A549 (cell line): ENCODE results near the gene LY86. TPM values are rescaled to one million over a fixed set of nuclear protein-coding genes. Genes with fewer than 3 reads are reported as not detected.

Experiments used
- ATAC-seq, 2 experiments: fragments of 200-7000 bp in 1 of 2; fragments of >200 bp in 1 of 2; cut with Nextera tagmentation in 1 of 2; cut with Tn5 transposase in 1 of 2; 3 replicates each; pipeline versions ENCODE4 v1.8.0 to v1.9.1; 2018 to 2020; ENCODE audit warnings: mild to moderate bottlenecking in 1 of 2, moderate library complexity in 1 of 2
- CTCF ChIA-PET: fragments of 300-600 bp; sonication (Branson Sonifier 250); formaldehyde crosslinking; extraction: SDS; loops from one replicate; lab custom pipeline; 2021; ENCODE audit warnings: antibody characterized with exemption, inconsistent platforms; lab: Yijun Ruan, JAX
- POLR2A ChIA-PET: fragments of 350-600 bp; formaldehyde crosslinking; extraction: SDS; loops from one replicate; lab custom pipeline; 2021; ENCODE audit warnings: antibody characterized with exemption, inconsistent platforms; lab: Yijun Ruan, JAX
- DNase-seq, 2 experiments: peaks; one replicate each; pipeline versions ENCODE4 v3.0.0 to v3.0.0-alpha.2; 2011 to 2016; ENCODE audit warnings: low read depth in 1 of 2, low spot score in 1 of 2
- FAIRE-seq: peaks from 2 replicates; lab custom pipeline; 2011; peaks lifted over from hg19 to GRCh38; lab: Jason Lieb, UNC
- H3K27ac ChIP-seq, 2 experiments: fragments of >200 bp; sonication (Bioruptor Twin); formaldehyde crosslinking; 3 replicates each; pipeline ENCODE4 v1.5.1; 2016 to 2017
- H3K4me1 ChIP-seq: fragments of >200 bp; sonication (Bioruptor Twin); formaldehyde crosslinking; 3 replicates; pipeline ENCODE4 v1.6.1; 2016
- H3K4me2 ChIP-seq: fragments of >200 bp; sonication (Bioruptor Twin); formaldehyde crosslinking; 3 replicates; pipeline ENCODE4 v1.6.1; 2016
- H3K4me3 ChIP-seq: fragments of >200 bp; sonication (Bioruptor Twin); formaldehyde crosslinking; 3 replicates; pipeline ENCODE4 v1.5.1; 2016
- H3K9me3 ChIP-seq: fragments of >200 bp; sonication (Bioruptor Twin); formaldehyde crosslinking; 3 replicates; pipeline ENCODE4 v1.6.1; 2016
- BCL3 ChIP-seq: fragments of >200 bp; sonication (Bioruptor Twin); formaldehyde crosslinking; IDR thresholded peaks from 3 replicates; pipeline ENCODE4 v1.6.1; 2016
- CBX8 ChIP-seq: fragments of 200-600 bp; sonication (generic); IDR thresholded peaks from 2 replicates; pipeline ENCODE4 v1.6.1; 2016
- CEBPB ChIP-seq, 2 experiments: fragments of >200 bp in 1 of 2; sonication (Bioruptor Twin) in 1 of 2; formaldehyde crosslinking in 1 of 2; IDR thresholded peaks; 2 replicates each; pipeline ENCODE4 v1.6.1; 2012 to 2016
- CTCF ChIP-seq: fragments of >200 bp; sonication (Bioruptor Twin); formaldehyde crosslinking; IDR thresholded peaks from 3 replicates; pipeline ENCODE4 v1.5.1; 2016
- E2F6 ChIP-seq: IDR thresholded peaks from 2 replicates; pipeline ENCODE4 v1.6.1; 2012; ENCODE audit warnings: low read depth, borderline replicate concordance
- EHMT2 ChIP-seq: fragments of 200-600 bp; sonication (generic); IDR thresholded peaks from 2 replicates; pipeline ENCODE4 v1.6.1; 2016; ENCODE audit warnings: antibody characterized with exemption, low read depth, mild to moderate bottlenecking, moderate library complexity
- ELK1 ChIP-seq: fragments of 150-350 bp; IDR thresholded peaks from 2 replicates; pipeline ENCODE4 v1.6.1; 2014; ENCODE audit warnings: low read depth, mild to moderate bottlenecking, low read length
- FOSL2 ChIP-seq, 2 experiments: fragments of 450-650 bp in 1 of 2; fragments of >200 bp in 1 of 2; sonication (Bioruptor Twin) in 1 of 2; formaldehyde crosslinking; IDR thresholded peaks; 2 replicates each; pipeline versions ENCODE4 v1.5.0 to v1.6.1; 2016 to 2020; ENCODE audit warnings: mild to moderate bottlenecking in 1 of 2, moderate library complexity in 1 of 2
- GATA3 ChIP-seq: IDR thresholded peaks from 2 replicates; pipeline ENCODE4 v1.6.1; 2012; ENCODE audit warnings: borderline replicate concordance
- HDAC2 ChIP-seq: fragments of 200-600 bp; sonication (generic); IDR thresholded peaks from 2 replicates; pipeline ENCODE4 v1.6.1; 2016
- HOXA7 ChIP-seq: fragments of 250-450 bp; sonication (Bioruptor Pico); IDR thresholded peaks from 2 replicates; pipeline ENCODE4 v1.5.0; 2020; ENCODE audit warnings: mild to moderate bottlenecking, moderate library complexity
- HOXB13 ChIP-seq: fragments of 250-450 bp; sonication (Bioruptor Pico); IDR thresholded peaks from 2 replicates; pipeline ENCODE4 v1.5.0; 2020; ENCODE audit warnings: low read depth, mild to moderate bottlenecking, moderate library complexity
- HOXB5 ChIP-seq: fragments of 250-450 bp; sonication (Bioruptor Pico); IDR thresholded peaks from 2 replicates; pipeline ENCODE4 v1.5.0; 2020; ENCODE audit warnings: mild to moderate bottlenecking, moderate library complexity
- NFE2L2 ChIP-seq: fragments of 150-350 bp; conservative IDR thresholded peaks from 2 replicates; pipeline ENCODE4 v1.6.1; 2014; ENCODE audit warnings: low read length
- NPAS2 ChIP-seq: fragments of 250-450 bp; sonication (Bioruptor Pico); IDR thresholded peaks from 2 replicates; pipeline ENCODE4 v1.8.0; 2022; ENCODE audit warnings: mild to moderate bottlenecking, moderate library complexity, borderline replicate concordance
- PBX3 ChIP-seq: IDR thresholded peaks from 2 replicates; pipeline ENCODE4 v1.6.1; 2012
- RFX5 ChIP-seq: fragments of 450-650 bp; IDR thresholded peaks from 2 replicates; pipeline ENCODE4 v1.7.1; 2014; ENCODE audit warnings: antibody characterized with exemption, mild to moderate bottlenecking, moderate library complexity
- RNF2 ChIP-seq: fragments of 200-600 bp; sonication (generic); IDR thresholded peaks from 2 replicates; pipeline ENCODE4 v1.6.1; 2016; ENCODE audit warnings: low read depth, mild to moderate bottlenecking, antibody characterized with exemption, moderate library complexity, borderline replicate concordance
- SMC3 ChIP-seq: fragments of >200 bp; sonication (Bioruptor Twin); formaldehyde crosslinking; IDR thresholded peaks from 3 replicates; pipeline ENCODE4 v1.6.1; 2018; ENCODE audit warnings: inconsistent platforms
- TFCP2L1 ChIP-seq: fragments of 250-450 bp; sonication (Bioruptor Pico); IDR thresholded peaks from 2 replicates; pipeline ENCODE4 v1.5.0; 2021; ENCODE audit warnings: mild to moderate bottlenecking
- ZC3H11A ChIP-seq: fragments of 450-650 bp; IDR thresholded peaks from 2 replicates; pipeline ENCODE4 v1.6.1; 2014; ENCODE audit warnings: antibody characterized with exemption, mild to moderate bottlenecking
- WGBS: methylation state at CpG from one replicate; pipeline ENCODE4 v1.1.6; 2017; ENCODE audit errors: missing lambda C conversion rate; 5-methylcytosine and 5-hydroxymethylcytosine counted together
- polyA plus RNA-seq, 4 experiments: library from polyadenylated mRNA; depleted of rRNA in 3 of 4; stranded (reverse); fragments of >200 nt; fragmentation: RNase III in 1 of 4; extraction: RNeasy Plus Mini Kit Qiagen cat#74134 plus additional on column Dnase treatment in 1 of 4; gene quantifications; 2 replicates in 3 of 4; 3 replicates in 1 of 4; pipeline ENCODE4 v1.2.3, GENCODE V29; 2011 to 2017
- TF ChIP-seq, protein P1 (sequence below): IDR thresholded peaks from 2 replicates; pipeline ENCODE4 v1.6.1; 2012
- TF ChIP-seq, protein P2 (sequence below): fragments of 450-650 bp; IDR thresholded peaks from 2 replicates; pipeline ENCODE4 v1.6.1; 2014; ENCODE audit warnings: antibody characterized with exemption

The LY86 gene
- polyA plus RNA-seq, 2 of the 4 experiments (the other 2 are of a cell fraction), result not detected

DNA sequence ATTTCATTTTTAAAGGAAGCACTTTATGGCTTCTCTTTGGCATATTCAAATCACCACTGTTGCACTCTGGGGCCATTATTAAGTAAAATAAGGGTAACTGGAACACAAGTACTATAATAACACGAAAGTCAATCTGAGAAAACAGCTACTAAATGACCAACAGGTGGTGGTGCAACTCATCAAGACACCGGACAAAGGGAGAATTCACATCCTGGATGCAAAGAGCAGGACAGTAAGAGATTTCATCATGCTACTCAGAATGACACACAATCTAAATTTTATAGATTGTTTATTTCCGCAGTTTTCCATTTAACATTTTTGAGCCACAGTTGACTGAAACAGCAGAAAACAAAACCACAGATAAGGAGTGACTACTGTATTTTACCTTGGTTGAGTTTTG is 27.6 kb upstream of the LY86 start (continued):
- TF ChIP-seq NFE2L2 (no peak), E2F6 (no peak), HOXA7 (CRISPR knock-in tag) (no peak), ZC3H11A (no peak), HOXB13 (CRISPR knock-in tag) (no peak)
- TF ChIP-seq, protein P1, sequence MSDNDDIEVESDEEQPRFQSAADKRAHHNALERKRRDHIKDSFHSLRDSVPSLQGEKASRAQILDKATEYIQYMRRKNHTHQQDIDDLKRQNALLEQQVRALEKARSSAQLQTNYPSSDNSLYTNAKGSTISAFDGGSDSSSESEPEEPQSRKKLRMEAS, result no peak
- TF ChIP-seq, all 56 proteins: peak for 0

DNA sequence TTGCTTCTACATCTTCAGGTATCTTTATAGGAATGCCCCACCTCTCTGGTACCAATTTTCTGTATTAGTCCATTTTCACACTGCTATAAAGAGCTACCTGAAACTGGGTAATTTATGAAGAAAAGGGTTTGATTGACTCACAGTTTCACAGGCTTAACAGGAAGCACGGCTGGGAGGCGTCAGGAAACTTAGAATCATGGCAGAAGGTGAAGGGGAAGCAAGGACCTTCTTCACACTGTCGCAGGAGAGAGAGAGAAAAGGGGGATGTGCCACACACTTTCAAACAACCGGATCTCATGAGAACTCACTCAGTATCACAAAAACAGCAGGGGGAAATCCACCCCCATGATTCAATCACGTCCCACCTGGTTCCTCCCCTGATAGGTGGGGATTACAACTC is 24.4 kb upstream of the LY86 start:
- no peak overlapping the region for H3K4me2 ChIP-seq
- TF ChIP-seq RNF2 (no peak), RFX5 (no peak), SMC3 (no peak), HOXB5 (CRISPR knock-in tag) (no peak), ELK1 (no peak), TFCP2L1 (CRISPR knock-in tag) (no peak), BCL3 (no peak), CTCF (no peak), GATA3 (no peak), NPAS2 (CRISPR knock-in tag) (no peak), PBX3 (no peak), EHMT2 (no peak), HOXA7 (CRISPR knock-in tag) (no peak), CBX8 (no peak), FOSL2 (IDR thresholded peaks at IDR 0.05) (no peak), FOSL2 (CRISPR knock-in tag; IDR thresholded peaks at IDR 0.05) (no peak), HDAC2 (no peak), CEBPB (IDR thresholded peaks at IDR 0.05) (no peak)
- TF ChIP-seq, protein P2, sequence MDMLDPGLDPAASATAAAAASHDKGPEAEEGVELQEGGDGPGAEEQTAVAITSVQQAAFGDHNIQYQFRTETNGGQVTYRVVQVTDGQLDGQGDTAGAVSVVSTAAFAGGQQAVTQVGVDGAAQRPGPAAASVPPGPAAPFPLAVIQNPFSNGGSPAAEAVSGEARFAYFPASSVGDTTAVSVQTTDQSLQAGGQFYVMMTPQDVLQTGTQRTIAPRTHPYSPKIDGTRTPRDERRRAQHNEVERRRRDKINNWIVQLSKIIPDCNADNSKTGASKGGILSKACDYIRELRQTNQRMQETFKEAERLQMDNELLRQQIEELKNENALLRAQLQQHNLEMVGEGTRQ, result no peak
- TF ChIP-seq, all 56 proteins: peak for 0
- Histone ChIP-seq H3K4me1 (no peaks in the 10 kb centered on the region), H3K27ac (no peak overlapping the region), H3K4me3 (no peak overlapping the region), H3K9me3 (no peaks in the 10 kb centered on the region)
- 8% methylated on average over 5 of the region's 5 CpGs for WGBS
- POLR2A ChIA-PET, result no interaction called here
- DNase-seq, result no peak
- ATAC-seq, result no peak
- CTCF ChIA-PET, result no interaction called here
- no peak for FAIRE-seq
